DOHH2 (cell line): Measurements from ENCODE around the gene C9orf85.
"Not testable (repeated sequence)": the region's sequence is repeated elsewhere in the genome, so short reads cannot be mapped to it uniquely, and the experiment has no call there.

ENCODE experiments used
- EZH2phosphoT487 ChIP-seq: fragments of 200-600 bp; sonication (generic); IDR thresholded peaks from 2 replicates; pipeline ENCODE4 v1.6.1; 2017; ENCODE audit warnings: borderline replicate concordance, mild to moderate bottlenecking, antibody characterized with exemption, low read length, moderate library complexity, mixed read lengths
- TF ChIP-seq, protein P1 (sequence below): fragments of 200-600 bp; sonication (generic); IDR thresholded peaks from one replicate; pipeline ENCODE4 v1.5.1; 2014; ENCODE audit warnings: antibody characterized with exemption, mild to moderate bottlenecking, low read depth, low read length; ENCODE audit not compliant: poor library complexity, severe bottlenecking

DNA sequence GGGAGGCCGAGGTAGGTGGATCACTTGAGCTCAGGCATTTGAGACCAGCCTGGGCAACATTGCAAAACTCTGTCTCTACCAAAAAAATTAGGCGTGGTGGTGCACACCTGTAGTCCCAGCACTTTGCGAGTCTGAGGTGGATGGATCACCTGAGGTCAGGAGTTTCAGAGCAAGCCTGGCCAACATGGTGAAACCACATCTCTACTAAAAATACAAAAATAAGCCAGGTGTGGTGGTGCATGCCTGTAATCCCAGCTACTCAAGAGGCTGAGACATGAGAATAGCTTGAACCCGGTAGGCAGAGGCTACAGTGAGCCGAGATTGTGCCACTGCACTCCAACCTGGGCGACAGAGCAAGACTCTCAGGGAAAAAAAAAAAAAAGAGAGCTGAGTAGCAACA is 12.7 kb upstream of the C9orf85 start:
- TF ChIP-seq, protein P1, sequence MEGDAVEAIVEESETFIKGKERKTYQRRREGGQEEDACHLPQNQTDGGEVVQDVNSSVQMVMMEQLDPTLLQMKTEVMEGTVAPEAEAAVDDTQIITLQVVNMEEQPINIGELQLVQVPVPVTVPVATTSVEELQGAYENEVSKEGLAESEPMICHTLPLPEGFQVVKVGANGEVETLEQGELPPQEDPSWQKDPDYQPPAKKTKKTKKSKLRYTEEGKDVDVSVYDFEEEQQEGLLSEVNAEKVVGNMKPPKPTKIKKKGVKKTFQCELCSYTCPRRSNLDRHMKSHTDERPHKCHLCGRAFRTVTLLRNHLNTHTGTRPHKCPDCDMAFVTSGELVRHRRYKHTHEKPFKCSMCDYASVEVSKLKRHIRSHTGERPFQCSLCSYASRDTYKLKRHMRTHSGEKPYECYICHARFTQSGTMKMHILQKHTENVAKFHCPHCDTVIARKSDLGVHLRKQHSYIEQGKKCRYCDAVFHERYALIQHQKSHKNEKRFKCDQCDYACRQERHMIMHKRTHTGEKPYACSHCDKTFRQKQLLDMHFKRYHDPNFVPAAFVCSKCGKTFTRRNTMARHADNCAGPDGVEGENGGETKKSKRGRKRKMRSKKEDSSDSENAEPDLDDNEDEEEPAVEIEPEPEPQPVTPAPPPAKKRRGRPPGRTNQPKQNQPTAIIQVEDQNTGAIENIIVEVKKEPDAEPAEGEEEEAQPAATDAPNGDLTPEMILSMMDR, result not testable (repeated sequence)
- TF ChIP-seq EZH2phosphoT487, result not testable (repeated sequence)
